Right lobe of liver (tissue), 6 donors: ENCODE results near the gene SP5. TPM values are rescaled to one million over a fixed set of nuclear protein-coding genes. Genes with fewer than 3 reads are reported as not detected.

Source experiments
- ATAC-seq, 4 donors: fragments of 200-7000 bp; cut with Tn5 transposase; one replicate each; pipeline ENCODE4 v1.9.1; 2020; ENCODE audit warnings: mild to moderate bottlenecking in 4 of 4, moderate library complexity in 4 of 4
- DNase-seq, 3 donors: peaks; one replicate each; pipeline ENCODE4 v3.0.0-alpha.2; 2020
- H3K27ac ChIP-seq, 3 donors: fragments of 200-600 bp; one replicate each; pipeline ENCODE4 v1.8.0; 2022
- H3K27me3 ChIP-seq, 2 donors: fragments of 200-600 bp; one replicate each; pipeline ENCODE4 v1.8.0; 2022
- H3K36me3 ChIP-seq, 4 donors: fragments of 200-600 bp; sonication (generic) in 1 of 4; one replicate each; pipeline versions ENCODE4 v1.5.1 to v1.8.0; 2017 to 2022; ENCODE audit warnings: control low read depth in 1 of 4
- H3K4me1 ChIP-seq, 4 donors: fragments of 200-600 bp; sonication (generic) in 1 of 4; one replicate each; pipeline versions ENCODE4 v1.5.1 to v1.8.0; 2017 to 2022; ENCODE audit warnings: control low read depth in 1 of 4
- H3K4me3 ChIP-seq, 3 donors: fragments of 200-600 bp; one replicate each; pipeline ENCODE4 v1.8.0; 2022
- H3K9me3 ChIP-seq, 4 donors: fragments of 200-600 bp; sonication (generic) in 1 of 4; one replicate each; pipeline versions ENCODE4 v1.5.1 to v1.8.0; 2017 to 2022; ENCODE audit warnings: control low read depth in 1 of 4
- CTCF ChIP-seq, 4 donors: fragments of 200-600 bp in 3 of 4; fragments of 450-650 bp in 1 of 4; IDR thresholded peaks; one replicate each; pipeline versions ENCODE4 v1.5.1 to v1.8.0; 2016 to 2022; ENCODE audit warnings: antibody characterized with exemption in 4 of 4, mild to moderate bottlenecking in 2 of 4
- POLR2A ChIP-seq: fragments of 450-650 bp; IDR thresholded peaks from one replicate; pipeline ENCODE4 v1.6.1; 2017; ENCODE audit warnings: antibody characterized with exemption, mild to moderate bottlenecking
- WGBS: methylation state at CpG from one replicate; pipeline ENCODE4 v1.1.6; 2018; ENCODE audit warnings: low coverage, low lambda C conversion rate; ENCODE audit not compliant: insufficient coverage; ENCODE audit errors: missing lambda C conversion rate; 5-methylcytosine and 5-hydroxymethylcytosine counted together
- intact Hi-C, 2 donors: fragments of 100-400 bp; cut with DNase I; formaldehyde crosslinking; loops; one replicate each; pipeline versions ENCODE4 v1.11.2 to v1.14.1; 2022
- total RNA-seq, 6 experiments: library from RNA; depleted of rRNA in 2 of 6; stranded (reverse); fragments of >200 nt in 2 of 6; fragmentation: NEBNext Ultra II Directional in 3 of 6; extraction: Animal tissue kit (Norgen Biotek cat#: 25700) in 3 of 6; gene quantifications; one replicate each; pipeline versions ENCODE4 v1.1.0 to v1.2.4, GENCODE V29; 2016 to 2023
- donor health status: DM: no; HTN: yes; CAD: no.
- donor health status: DM: no; HTN: no; CAD: no.
- donor health status: DM: no; HTN: no; CAD: no.
- donor health status: DM: no; HTN: yes; CAD: no.
- donor health status: DM: no; HTN: yes; CAD: no.

Gene SP5
- total RNA-seq, 6 experiments from 2014 or later = 1.4 to 16.0 (median 1.9) TPM

GRCh38 chr2:170681311-170681710 lies 33.8 kb upstream of the SP5 start:
- Histone ChIP-seq H3K9me3 (no peaks in the 10 kb centered on the region), H3K4me1 (no peaks in the 10 kb centered on the region), H3K27ac (no peak overlapping the region), H3K27me3 (no peaks in the 10 kb centered on the region), H3K4me3 (no peak overlapping the region), H3K36me3 (no peaks in the 10 kb centered on the region)
- 58% methylated on average over 1 of the region's 1 CpG for WGBS
- DNase-seq (no peak), ATAC-seq (no peak)
- intact Hi-C loops = no loop called here
- TF ChIP-seq POLR2A = no peak
- no peak for TF ChIP-seq CTCF (IDR thresholded peaks at IDR 0.05)

GRCh38 chr2:170685591-170685990 lies 29.5 kb upstream of the SP5 start:
- H3K9me3 ChIP-seq = no peaks in the 10 kb centered on the region
- no peak overlapping the region for H3K27ac ChIP-seq
- ATAC-seq (no peak), DNase-seq (no peak)
- H3K4me3 ChIP-seq = no peak overlapping the region
- intact Hi-C loops = no loop called here
- TF ChIP-seq POLR2A = no peak
- TF ChIP-seq CTCF (IDR thresholded peaks at IDR 0.05) = no peak
- no peaks in the 10 kb centered on the region for H3K4me1 ChIP-seq
- WGBS = 40% methylated on average over 4 of the region's 4 CpGs
- no peaks in the 10 kb centered on the region for H3K36me3 ChIP-seq
- no peaks in the 10 kb centered on the region for H3K27me3 ChIP-seq

GRCh38 chr2:170689481-170689880 lies 25.7 kb upstream of the SP5 start:
- DNase-seq = no peak
- ATAC-seq = no peak
- WGBS = 72% methylated on average over 4 of the region's 5 CpGs
- TF ChIP-seq CTCF (IDR thresholded peaks at IDR 0.05) (no peak), POLR2A (no peak)
- no peaks in the 10 kb centered on the region for H3K4me1 ChIP-seq
- H3K4me3 ChIP-seq = no peak overlapping the region
- H3K27ac ChIP-seq = no peak overlapping the region
- no peaks in the 10 kb centered on the region for H3K27me3 ChIP-seq
- no peaks in the 10 kb centered on the region for H3K36me3 ChIP-seq
- intact Hi-C loops = no loop called here
- H3K9me3 ChIP-seq = no peaks in the 10 kb centered on the region

- Histone ChIP-seq H3K36me3 (no peaks in the 10 kb centered on the region), H3K4me3 (no peak overlapping the region), H3K9me3 (no peaks in the 10 kb centered on the region), H3K27ac (no peak overlapping the region), H3K4me1 (no peaks in the 10 kb centered on the region), H3K27me3 (no peaks in the 10 kb centered on the region)
- DNase-seq = no peak
- intact Hi-C loops = no loop called here
- 71% methylated on average over 7 of the region's 8 CpGs for WGBS
- no peak for ATAC-seq
- no peak for TF ChIP-seq POLR2A
- no peak for TF ChIP-seq CTCF (IDR thresholded peaks at IDR 0.05)
These were observed 24.5 kb upstream of the SP5 start for GRCh38 chr2:170690640-170691039.

- WGBS = 67% methylated on average over 8 of the region's 11 CpGs
- DNase-seq (no peak), ATAC-seq (no peak)
These were observed 20.8 kb upstream of the SP5 start for GRCh38 chr2:170694316-170694715.

More at GRCh38 chr2:170694316-170694715, 20.8 kb upstream of the SP5 start:
- no peak overlapping the region for H3K4me3 ChIP-seq
- H3K4me1 ChIP-seq = no peaks in the 10 kb centered on the region
- H3K27ac ChIP-seq = no peak overlapping the region
- H3K27me3 ChIP-seq = no peaks in the 10 kb centered on the region
- H3K9me3 ChIP-seq = no peaks in the 10 kb centered on the region
- H3K36me3 ChIP-seq = no peaks in the 10 kb centered on the region
- TF ChIP-seq POLR2A (no peak), CTCF (IDR thresholded peaks at IDR 0.05) (no peak)
- intact Hi-C loops = no loop called here
